ENCODE results near the gene DENND6A. TPM values are rescaled to one million over a fixed set of nuclear protein-coding genes. Genes with fewer than 3 reads are reported as not detected.

Gene DENND6A
- total and polyA plus RNA-seq, 2 of the 13 experiments (the other 11 are each of a cell fraction or from before 2014, with no cell fraction given), result 9.4 to 11.1 TPM

GRCh38 chr3:57597127-57597923 lies 95.6 kb downstream of the DENND6A start, which contains the start of gene ARF4 (continued):
- TF ChIP-seq, protein P1, sequence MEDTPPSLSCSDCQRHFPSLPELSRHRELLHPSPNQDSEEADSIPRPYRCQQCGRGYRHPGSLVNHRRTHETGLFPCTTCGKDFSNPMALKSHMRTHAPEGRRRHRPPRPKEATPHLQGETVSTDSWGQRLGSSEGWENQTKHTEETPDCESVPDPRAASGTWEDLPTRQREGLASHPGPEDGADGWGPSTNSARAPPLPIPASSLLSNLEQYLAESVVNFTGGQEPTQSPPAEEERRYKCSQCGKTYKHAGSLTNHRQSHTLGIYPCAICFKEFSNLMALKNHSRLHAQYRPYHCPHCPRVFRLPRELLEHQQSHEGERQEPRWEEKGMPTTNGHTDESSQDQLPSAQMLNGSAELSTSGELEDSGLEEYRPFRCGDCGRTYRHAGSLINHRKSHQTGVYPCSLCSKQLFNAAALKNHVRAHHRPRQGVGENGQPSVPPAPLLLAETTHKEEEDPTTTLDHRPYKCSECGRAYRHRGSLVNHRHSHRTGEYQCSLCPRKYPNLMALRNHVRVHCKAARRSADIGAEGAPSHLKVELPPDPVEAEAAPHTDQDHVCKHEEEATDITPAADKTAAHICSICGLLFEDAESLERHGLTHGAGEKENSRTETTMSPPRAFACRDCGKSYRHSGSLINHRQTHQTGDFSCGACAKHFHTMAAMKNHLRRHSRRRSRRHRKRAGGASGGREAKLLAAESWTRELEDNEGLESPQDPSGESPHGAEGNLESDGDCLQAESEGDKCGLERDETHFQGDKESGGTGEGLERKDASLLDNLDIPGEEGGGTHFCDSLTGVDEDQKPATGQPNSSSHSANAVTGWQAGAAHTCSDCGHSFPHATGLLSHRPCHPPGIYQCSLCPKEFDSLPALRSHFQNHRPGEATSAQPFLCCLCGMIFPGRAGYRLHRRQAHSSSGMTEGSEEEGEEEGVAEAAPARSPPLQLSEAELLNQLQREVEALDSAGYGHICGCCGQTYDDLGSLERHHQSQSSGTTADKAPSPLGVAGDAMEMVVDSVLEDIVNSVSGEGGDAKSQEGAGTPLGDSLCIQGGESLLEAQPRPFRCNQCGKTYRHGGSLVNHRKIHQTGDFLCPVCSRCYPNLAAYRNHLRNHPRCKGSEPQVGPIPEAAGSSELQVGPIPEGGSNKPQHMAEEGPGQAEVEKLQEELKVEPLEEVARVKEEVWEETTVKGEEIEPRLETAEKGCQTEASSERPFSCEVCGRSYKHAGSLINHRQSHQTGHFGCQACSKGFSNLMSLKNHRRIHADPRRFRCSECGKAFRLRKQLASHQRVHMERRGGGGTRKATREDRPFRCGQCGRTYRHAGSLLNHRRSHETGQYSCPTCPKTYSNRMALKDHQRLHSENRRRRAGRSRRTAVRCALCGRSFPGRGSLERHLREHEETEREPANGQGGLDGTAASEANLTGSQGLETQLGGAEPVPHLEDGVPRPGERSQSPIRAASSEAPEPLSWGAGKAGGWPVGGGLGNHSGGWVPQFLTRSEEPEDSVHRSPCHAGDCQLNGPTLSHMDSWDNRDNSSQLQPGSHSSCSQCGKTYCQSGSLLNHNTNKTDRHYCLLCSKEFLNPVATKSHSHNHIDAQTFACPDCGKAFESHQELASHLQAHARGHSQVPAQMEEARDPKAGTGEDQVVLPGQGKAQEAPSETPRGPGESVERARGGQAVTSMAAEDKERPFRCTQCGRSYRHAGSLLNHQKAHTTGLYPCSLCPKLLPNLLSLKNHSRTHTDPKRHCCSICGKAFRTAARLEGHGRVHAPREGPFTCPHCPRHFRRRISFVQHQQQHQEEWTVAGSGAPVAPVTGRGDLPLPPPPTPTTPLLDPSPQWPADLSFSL (CRISPR knock-in tag; IDR thresholded peaks at IDR 0.05), result no peak
- TF ChIP-seq, protein P2, sequence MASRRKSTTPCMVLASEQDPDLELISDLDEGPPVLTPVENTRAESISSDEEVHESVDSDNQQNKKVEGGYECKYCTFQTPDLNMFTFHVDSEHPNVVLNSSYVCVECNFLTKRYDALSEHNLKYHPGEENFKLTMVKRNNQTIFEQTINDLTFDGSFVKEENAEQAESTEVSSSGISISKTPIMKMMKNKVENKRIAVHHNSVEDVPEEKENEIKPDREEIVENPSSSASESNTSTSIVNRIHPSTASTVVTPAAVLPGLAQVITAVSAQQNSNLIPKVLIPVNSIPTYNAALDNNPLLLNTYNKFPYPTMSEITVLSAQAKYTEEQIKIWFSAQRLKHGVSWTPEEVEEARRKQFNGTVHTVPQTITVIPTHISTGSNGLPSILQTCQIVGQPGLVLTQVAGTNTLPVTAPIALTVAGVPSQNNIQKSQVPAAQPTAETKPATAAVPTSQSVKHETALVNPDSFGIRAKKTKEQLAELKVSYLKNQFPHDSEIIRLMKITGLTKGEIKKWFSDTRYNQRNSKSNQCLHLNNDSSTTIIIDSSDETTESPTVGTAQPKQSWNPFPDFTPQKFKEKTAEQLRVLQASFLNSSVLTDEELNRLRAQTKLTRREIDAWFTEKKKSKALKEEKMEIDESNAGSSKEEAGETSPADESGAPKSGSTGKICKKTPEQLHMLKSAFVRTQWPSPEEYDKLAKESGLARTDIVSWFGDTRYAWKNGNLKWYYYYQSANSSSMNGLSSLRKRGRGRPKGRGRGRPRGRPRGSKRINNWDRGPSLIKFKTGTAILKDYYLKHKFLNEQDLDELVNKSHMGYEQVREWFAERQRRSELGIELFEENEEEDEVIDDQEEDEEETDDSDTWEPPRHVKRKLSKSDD (CRISPR knock-in tag; IDR thresholded peaks at IDR 0.05; ENCODE audit: low read depth), result no peak
- TF ChIP-seq HMG20A (CRISPR knock-in tag; IDR thresholded peaks at IDR 0.05; ENCODE audit: borderline replicate concordance) (no peak), PLRG1 (conservative IDR thresholded peaks at IDR 0.05) (no peak), GZF1 (CRISPR knock-in tag; IDR thresholded peaks at IDR 0.05) (no peak; the same call in 1 of the 2 replicates), MED13 (CRISPR knock-in tag; IDR thresholded peaks at IDR 0.05) (no peak), ZNF879 (CRISPR knock-in tag; IDR thresholded peaks at IDR 0.05) (0 out of 2 replicates have a peak, but pooled peaks have one; percentile 71), ZSCAN9 (CRISPR knock-in tag; IDR thresholded peaks at IDR 0.05; ENCODE audit: borderline replicate concordance) (peak; percentile 33; the same call in 1 of the 2 replicates), ZFP90 (CRISPR knock-in tag; IDR thresholded peaks at IDR 0.05; ENCODE audit: borderline replicate concordance) (no peak; the same call in 1 of the 2 replicates), RBAK (CRISPR knock-in tag; IDR thresholded peaks at IDR 0.05) (no peak), ZNF274 (CRISPR knock-in tag; IDR thresholded peaks at IDR 0.05) (peak; percentile 34; the same call in 1 of the 2 replicates), ZNF501 (CRISPR knock-in tag; IDR thresholded peaks at IDR 0.05) (peak; percentile 86), ZBTB7A (CRISPR knock-in tag; IDR thresholded peaks at IDR 0.05) (peak; percentile 68; the same call in 1 of the 2 replicates), FOXO1 (CRISPR knock-in tag; IDR thresholded peaks at IDR 0.05) (no peak; the same call in 1 of the 2 replicates), SALL2 (CRISPR knock-in tag; IDR thresholded peaks at IDR 0.05) (no peak; the same call in 1 of the 2 replicates), HOXA9 (CRISPR knock-in tag; IDR thresholded peaks at IDR 0.05; ENCODE audit: borderline replicate concordance) (no peak; the same call in 1 of the 2 replicates), POLR2AphosphoS5 (IDR thresholded peaks at IDR 0.05; ENCODE audit: low read depth, low read length) (peak; percentile 88), ZNF335 (CRISPR knock-in tag; IDR thresholded peaks at IDR 0.05) (0 out of 2 replicates have a peak, but pooled peaks have one; percentile 40), ZNF660 (CRISPR knock-in tag; IDR thresholded peaks at IDR 0.05; ENCODE audit: borderline replicate concordance, low read depth) (no peak), TCF7 (IDR thresholded peaks at IDR 0.05; ENCODE audit: low read depth) (no peak), KMT2B (CRISPR knock-in tag; IDR thresholded peaks at IDR 0.05) (peak; percentile 78)
- TF ChIP-seq, protein P3, sequence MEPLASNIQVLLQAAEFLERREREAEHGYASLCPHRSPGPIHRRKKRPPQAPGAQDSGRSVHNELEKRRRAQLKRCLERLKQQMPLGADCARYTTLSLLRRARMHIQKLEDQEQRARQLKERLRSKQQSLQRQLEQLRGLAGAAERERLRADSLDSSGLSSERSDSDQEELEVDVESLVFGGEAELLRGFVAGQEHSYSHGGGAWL (CRISPR knock-in tag; IDR thresholded peaks at IDR 0.05), result peak; percentile 51; the same call in 1 of the 2 replicates
